Measurements from ENCODE around the gene PLEKHA1. TPM values are rescaled to one million over a fixed set of nuclear protein-coding genes. Genes with fewer than 3 reads are reported as not detected.

Gene PLEKHA1
- total and polyA plus RNA-seq, 2 experiments from 2014 or later = 25.8 to 36.6 TPM

- peaks cover 38% of the 10 kb centered on the region for H3K36me3 Mint-ChIP-seq (ENCODE audit: low read depth)
Observed at GRCh38 chr10:122348512-122348911, 26.0 kb upstream of the PLEKHA1 start.

More at GRCh38 chr10:122348512-122348911, 26.0 kb upstream of the PLEKHA1 start:
- peaks cover 10% of the 10 kb centered on the region for H3K4me1 Mint-ChIP-seq
- no peak overlapping the region for H3K27ac Mint-ChIP-seq
- Histone ChIP-seq H3K4me1 (ENCODE audit: insufficient read depth) (no peaks in the 10 kb centered on the region), H3K36me3 (ENCODE audit: insufficient read depth) (no peaks in the 10 kb centered on the region), H3F3A (replicated peaks; ENCODE audit: low read depth) (no peaks in the 10 kb centered on the region), H3K27ac (ENCODE audit: low read depth) (no peak overlapping the region), H3K9me2 (ENCODE audit: insufficient read depth) (no peaks in the 10 kb centered on the region), H3K79me2 (replicated peaks; ENCODE audit: insufficient read depth) (no peaks in the 10 kb centered on the region), H3K4me3 (no peak overlapping the region), H2AFZ (no peak overlapping the region), H4K20me1 (replicated peaks; ENCODE audit: insufficient read depth) (no peaks in the 10 kb centered on the region), H3K4me2 (no peak overlapping the region), H3K27me3 (ENCODE audit: insufficient read depth) (no peaks in the 10 kb centered on the region)
- H3K27me3 Mint-ChIP-seq (ENCODE audit: insufficient read depth, low read depth, poor library complexity) = peaks cover 5% of the 10 kb centered on the region
- peaks cover 35% of the 10 kb centered on the region for H3K9me3 Mint-ChIP-seq
- H3K4me3 Mint-ChIP-seq = no peak overlapping the region
- ATAC-seq (no peak), DNase-seq (ENCODE audit: low spot score) (no peak)
- TF ChIP-seq CREB1 (CRISPR knock-in tag; IDR thresholded peaks at IDR 0.05; ENCODE audit: low read depth) = no peak
- TF ChIP-seq ETS1 (IDR thresholded peaks at IDR 0.05) = no peak
- no peak for TF ChIP-seq ZNF331 (CRISPR knock-in tag; IDR thresholded peaks at IDR 0.05; ENCODE audit: low read depth)
- TF ChIP-seq ZNF114 (CRISPR knock-in tag; IDR thresholded peaks at IDR 0.05) = no peak
- no peak for TF ChIP-seq EZH2phosphoT487 (IDR thresholded peaks at IDR 0.05; ENCODE audit: unreplicated experiment)
- TF ChIP-seq ZNF462 (CRISPR knock-in tag; IDR thresholded peaks at IDR 0.05) = no peak
- TF ChIP-seq CTCF (conservative IDR thresholded peaks at IDR 0.05; ENCODE audit: low read depth in 2 of 2) = no peak
- no peak for TF ChIP-seq EZH2 (IDR thresholded peaks at IDR 0.05; ENCODE audit: low read depth, unreplicated experiment)
- TF ChIP-seq REST (IDR thresholded peaks at IDR 0.05; ENCODE audit: unreplicated experiment) = no peak
- no peak for TF ChIP-seq STAT1 (IDR thresholded peaks at IDR 0.05; ENCODE audit: unreplicated experiment)
- TF ChIP-seq POLR2AphosphoS5 (IDR thresholded peaks at IDR 0.05; ENCODE audit: low read depth) = no peak
- TF ChIP-seq NANOG (IDR thresholded peaks at IDR 0.05; ENCODE audit: borderline replicate concordance) = no peak
- TF ChIP-seq JUNB (IDR thresholded peaks at IDR 0.05; ENCODE audit: unreplicated experiment) = no peak
